OCI-LY3 (cell line): ENCODE measurements around the gene CCDC89.
A peak's percentile ranks its signal among the peaks of the same experiment; 100 is the strongest.

ENCODE experiments used
- H2AFZ ChIP-seq: fragments of 200-600, 300-600 bp; shearing (Covaris generic); 2 replicates; pipeline ENCODE4 v1.6.0; 2014; ENCODE audit warnings: antibody characterized with exemption, low read depth, low read length
- H3K27ac ChIP-seq: fragments of 200-600, 300-600 bp; sonication (generic); 2 replicates; pipeline ENCODE4 v1.5.1; 2014; ENCODE audit warnings: mild to moderate bottlenecking, low read length, moderate library complexity, mixed read lengths
- H3K27me3 ChIP-seq: fragments of 200-600, 300-600 bp; sonication (generic); 2 replicates; pipeline ENCODE4 v1.6.1; 2014; ENCODE audit warnings: low read depth, low read length, mixed read lengths
- H3K36me3 ChIP-seq: fragments of 200-600, 300-600 bp; sonication (generic); replicated peaks from 2 replicates; pipeline ENCODE3; 2014; ENCODE audit warnings: low read depth, low read length, mixed read lengths
- H3K4me1 ChIP-seq: fragments of 300-600, 200-600 bp; sonication (generic); 2 replicates; pipeline ENCODE4 v1.6.1; 2014; ENCODE audit warnings: low read length, mixed read lengths
- H3K4me2 ChIP-seq: fragments of 200-600, 300-600 bp; sonication (generic); 2 replicates; pipeline ENCODE4 v1.6.1; 2014; ENCODE audit warnings: low read length, mixed read lengths
- H3K4me3 ChIP-seq: fragments of 300-600, 200-600 bp; sonication (generic); 2 replicates; pipeline ENCODE4 v1.5.1; 2014; ENCODE audit warnings: antibody characterized with exemption, mild to moderate bottlenecking, low read length, moderate library complexity
- H3K79me2 ChIP-seq: fragments of 300-600, 200-600 bp; shearing (Covaris generic); 2 replicates; pipeline ENCODE4 v1.6.1; 2014; ENCODE audit warnings: mild to moderate bottlenecking, low read length, mixed read lengths
- H3K9ac ChIP-seq: fragments of 300-600, 200-600 bp; shearing (Covaris generic); 2 replicates; pipeline ENCODE4 v1.6.0; 2014; ENCODE audit warnings: mild to moderate bottlenecking, low read length, moderate library complexity
- H3K9me3 ChIP-seq: fragments of 200-600, 300-600 bp; shearing (Covaris generic); 2 replicates; pipeline ENCODE4 v1.6.1; 2014; ENCODE audit warnings: low read length, mixed read lengths; ENCODE audit not compliant: insufficient read depth
- H4K20me1 ChIP-seq: fragments of 200-600, 300-600 bp; sonication (generic); 2 replicates; pipeline ENCODE4 v1.6.1; 2016; ENCODE audit warnings: low read length, mixed read lengths; ENCODE audit not compliant: insufficient read depth
- CTCF ChIP-seq: fragments of 200-600, 300-600 bp; sonication (generic); IDR thresholded peaks from 2 replicates; pipeline ENCODE4 v1.5.1; 2014; ENCODE audit warnings: antibody characterized with exemption, low read length, low read depth
- EZH2phosphoT487 ChIP-seq: fragments of 200-600 bp; shearing (Covaris generic); IDR thresholded peaks from 2 replicates; pipeline ENCODE4 v1.6.1; 2018; ENCODE audit warnings: antibody characterized with exemption, mixed run types, low read depth

The CCDC89 gene

GRCh38 chr11:85685820-85686459 is at the start of gene CCDC89:
TSS of gene CCDC89 (minus strand) at chr11:85686195. CDS start at chr11:85686130, 65 bp downstream.
- Histone ChIP-seq H2AFZ (0 out of 2 replicates have a peak within 1 kb of the TSS, but pooled peaks have one; percentile 36), H3K4me3 (no peak within 1 kb of the TSS), H3K27ac (no peak within 1 kb of the TSS), H3K4me1 (peaks cover 9% of the 10 kb centered on the region), H3K27me3 (0 out of 2 replicates have a peak, but pooled peaks cover 5% of the 10 kb centered on the region), H3K9ac (no peak within 1 kb of the TSS), H3K36me3 (no peaks in the 10 kb centered on the region), H3K79me2 (no peaks in the 10 kb centered on the region), H3K9me3 (no peaks in the 10 kb centered on the region), H3K4me2 (no peak within 1 kb of the TSS), H4K20me1 (no peaks in the 10 kb centered on the region)
- TF ChIP-seq EZH2phosphoT487 (no peak), CTCF (no peak)

DNA sequence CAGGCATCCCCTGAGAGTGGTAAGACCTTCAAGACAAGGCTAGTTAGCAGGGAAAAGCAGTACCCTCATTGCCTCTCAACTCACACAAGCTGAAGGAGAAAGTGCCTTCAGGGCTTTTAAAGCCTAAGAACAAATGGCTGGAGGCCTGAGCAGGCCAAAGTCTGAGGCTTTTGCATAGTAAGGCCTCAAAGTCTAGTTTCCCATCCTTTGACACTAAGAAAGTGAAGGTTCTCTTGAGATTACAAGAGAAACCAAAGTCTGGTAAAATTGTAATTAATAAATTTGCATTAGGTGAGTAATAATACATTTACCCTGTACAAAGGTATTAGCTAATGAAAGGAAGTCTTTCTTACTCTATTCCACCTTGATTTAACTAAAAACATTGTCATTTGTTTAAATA is 47.0 kb upstream of the CCDC89 start:
- no peaks in the 10 kb centered on the region for H3K27me3 ChIP-seq
- TF ChIP-seq CTCF (no peak), EZH2phosphoT487 (no peak)
- H3K27ac ChIP-seq, result no peak overlapping the region

DNA sequence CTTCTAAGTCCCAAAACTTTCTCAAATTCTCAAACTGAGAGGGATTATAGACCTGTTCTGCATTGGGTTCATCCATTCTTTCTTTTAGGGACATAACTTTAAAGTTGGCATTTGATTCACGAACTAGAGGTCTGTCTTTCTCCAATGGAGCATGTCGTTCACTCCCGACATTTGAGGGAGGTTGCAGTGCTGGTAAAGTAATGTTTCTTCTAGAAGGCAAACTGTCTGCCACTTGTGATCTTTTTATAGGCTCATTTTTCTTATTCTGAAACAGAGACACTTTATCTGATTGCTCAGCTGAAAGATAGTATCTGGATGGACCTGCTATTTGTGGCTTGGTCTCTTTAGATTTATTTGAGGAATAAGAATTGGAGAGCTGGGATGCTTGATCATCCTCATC is 40.4 kb upstream of the CCDC89 start:
- no peak overlapping the region for H3K9ac ChIP-seq
- no peak for TF ChIP-seq CTCF
- TF ChIP-seq EZH2phosphoT487, result no peak
- H3K4me3 ChIP-seq, result no peak overlapping the region
- no peaks in the 10 kb centered on the region for H3K9me3 ChIP-seq
- peaks cover 4% of the 10 kb centered on the region; the same call in 1 of the 2 replicates for H3K4me1 ChIP-seq
- peaks cover 12% of the 10 kb centered on the region; the same call in 1 of the 2 replicates for H3K27me3 ChIP-seq
- H2AFZ ChIP-seq, result no peak overlapping the region
- H3K36me3 ChIP-seq, result no peaks in the 10 kb centered on the region
- H3K4me2 ChIP-seq, result no peak overlapping the region
- H4K20me1 ChIP-seq, result no peaks in the 10 kb centered on the region
- no peaks in the 10 kb centered on the region for H3K79me2 ChIP-seq
- no peak overlapping the region for H3K27ac ChIP-seq

More for the DNA sequence above, 47.0 kb upstream of the CCDC89 start:
- Histone ChIP-seq H4K20me1 (no peaks in the 10 kb centered on the region), H3K79me2 (no peaks in the 10 kb centered on the region), H3K4me1 (0 out of 2 replicates have a peak, but pooled peaks cover 4% of the 10 kb centered on the region), H3K4me3 (no peak overlapping the region), H3K9ac (no peak overlapping the region), H3K9me3 (no peaks in the 10 kb centered on the region), H2AFZ (no peak overlapping the region), H3K4me2 (no peak overlapping the region), H3K36me3 (no peaks in the 10 kb centered on the region)

DNA sequence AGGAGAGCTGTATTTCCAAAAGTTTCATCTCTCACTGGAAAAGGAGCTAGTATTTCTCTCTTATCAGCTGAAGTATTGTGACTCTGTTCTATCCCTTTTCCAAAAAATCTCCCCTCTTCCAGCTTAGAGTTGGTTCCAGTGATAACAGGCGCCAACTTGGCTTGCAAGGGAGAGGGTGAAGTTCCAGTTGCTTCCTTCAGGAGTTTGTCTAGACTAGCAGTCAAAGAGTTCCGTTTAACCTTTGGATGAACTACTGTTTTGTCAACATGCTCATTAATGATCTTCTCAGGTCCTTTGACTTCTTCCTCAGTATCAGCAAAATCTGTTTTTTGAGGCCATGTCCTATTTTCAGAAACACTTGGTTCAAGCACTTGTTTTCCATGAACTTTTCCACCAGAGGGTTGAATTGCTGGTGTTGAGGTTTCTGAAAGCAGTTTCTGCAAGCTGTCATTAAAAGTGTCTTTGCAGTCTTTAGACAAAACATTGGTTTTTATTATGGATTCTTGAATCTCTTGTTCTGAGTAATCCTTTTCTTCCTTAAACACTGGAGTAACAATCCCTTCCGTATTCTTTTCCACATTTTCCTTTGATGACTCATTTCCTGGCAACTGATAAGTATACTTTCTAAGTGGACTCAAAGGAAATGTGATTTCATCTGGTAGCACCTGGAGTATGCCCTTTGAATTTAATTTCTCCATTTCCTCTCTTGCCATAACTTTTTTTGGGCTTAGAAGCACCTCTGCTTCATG is 39.7 kb upstream of the CCDC89 start:
- peaks cover 4% of the 10 kb centered on the region; the same call in 1 of the 2 replicates for H3K4me1 ChIP-seq

More for the DNA sequence above, 39.7 kb upstream of the CCDC89 start:
- H3K27me3 ChIP-seq, result peaks cover 18% of the 10 kb centered on the region
- no peaks in the 10 kb centered on the region for H3K36me3 ChIP-seq
- H3K9me3 ChIP-seq, result no peaks in the 10 kb centered on the region
- no peak for TF ChIP-seq CTCF
- H3K9ac ChIP-seq, result no peak overlapping the region
- H4K20me1 ChIP-seq, result no peaks in the 10 kb centered on the region
- no peak overlapping the region for H2AFZ ChIP-seq
- no peak overlapping the region for H3K4me2 ChIP-seq
- H3K27ac ChIP-seq, result no peak overlapping the region
- H3K79me2 ChIP-seq, result no peaks in the 10 kb centered on the region
- H3K4me3 ChIP-seq, result no peak overlapping the region
